ENCODE measurements around the gene TIMM22. TPM values are rescaled to one million over a fixed set of nuclear protein-coding genes. Genes with fewer than 3 reads are reported as not detected.

The TIMM22 gene
- total and polyA plus RNA-seq, 2 donors (not counting 3 experiments of a cell fraction or from before 2014, with no cell fraction given), result 19.0 to 19.6 TPM

GRCh38 chr17:967122-967521 is 29.8 kb upstream of the TIMM22 start:
- H3K4me2 ChIP-seq (ENCODE audit: insufficient read depth, low read length), result no peak overlapping the region
- H3K4me3 ChIP-seq (replicated peaks in 1 of 3; ENCODE audit: insufficient read depth in 1 of 3, low read depth in 1 of 3, low read length in 3 of 3), result no peak overlapping the region
- H3K79me2 ChIP-seq (ENCODE audit: control insufficient read depth, insufficient read depth, low read length), result peaks cover 11% of the 10 kb centered on the region
- H3K4me1 ChIP-seq (ENCODE audit: control insufficient read depth, extremely low read depth, insufficient read depth, low read length), result peaks cover 2% of the 10 kb centered on the region
- TF ChIP-seq CTCF (IDR thresholded peaks at IDR 0.05; ENCODE audit: extremely low read depth in 1 of 2, insufficient read depth in 1 of 2, low read depth in 1 of 2, low read length in 2 of 2) (no peak), FOS (IDR thresholded peaks at IDR 0.05; ENCODE audit: borderline replicate concordance, insufficient read depth, low read length) (no peak), MAX (IDR thresholded peaks at IDR 0.05; ENCODE audit: insufficient read depth, insufficient read length) (no peak), POLR2A (IDR thresholded peaks at IDR 0.05; ENCODE audit: low read depth, low read length) (no peak), POLR2AphosphoS5 (IDR thresholded peaks at IDR 0.05; ENCODE audit: insufficient read depth, low read depth, low read length) (no peak), GATA2 (IDR thresholded peaks at IDR 0.05; ENCODE audit: insufficient read depth, insufficient read length, low read depth, low read length) (no peak), EZH2 (IDR thresholded peaks at IDR 0.05; ENCODE audit: borderline replicate concordance, low read depth, low read length, severe bottlenecking) (no peak), MYC (IDR thresholded peaks at IDR 0.05; ENCODE audit: low read depth, low read length) (no peak), JUN (IDR thresholded peaks at IDR 0.05; ENCODE audit: borderline replicate concordance, insufficient read depth, insufficient read length, low read depth) (no peak)
- no peak overlapping the region for H2AFZ ChIP-seq (ENCODE audit: low read depth, low read length)
- POLR2A ChIA-PET, result no interaction called here
- FAIRE-seq (no peak), DNase-seq (ENCODE audit: low read depth, low spot score) (no peak)
- CTCF ChIA-PET, result no interaction called here
- dilution Hi-C loops (cut with MboI; ENCODE audit: extremely low pct_ligation_motif_present, low sequenced_read_pairs), result no loop called here
- no peaks in the 10 kb centered on the region for H3K27me3 ChIP-seq (ENCODE audit: control insufficient read depth in 2 of 2, insufficient read depth in 2 of 2, low read length in 2 of 2)
- H3K27ac ChIP-seq (ENCODE audit: insufficient read depth, low read depth, low read length), result no peak overlapping the region
- no TSS peak for BruUV-seq (replicated peaks)
- no peaks in the 10 kb centered on the region for H4K20me1 ChIP-seq (replicated peaks; ENCODE audit: control insufficient read depth, extremely low read depth, insufficient read depth, low read length)
- H3K9me1 ChIP-seq (replicated peaks; ENCODE audit: control insufficient read depth, extremely low read depth, insufficient read depth, low read length), result no peaks in the 10 kb centered on the region
- intact Hi-C loops (cut with micrococcal nuclease), result no loop called here
- no peaks in the 10 kb centered on the region for H3K36me3 ChIP-seq (ENCODE audit: control insufficient read depth in 2 of 2, extremely low read depth in 1 of 2, insufficient read depth in 2 of 2, low read length in 2 of 2)
- no peaks in the 10 kb centered on the region for H3K9me3 ChIP-seq (replicated peaks; ENCODE audit: control insufficient read depth, insufficient read depth, low read length)
- H3K9ac ChIP-seq (replicated peaks; ENCODE audit: extremely low read depth, insufficient read depth, low read length), result no peak overlapping the region
